Stimulated activated CD4-positive, alpha-beta T cell treated with anti-CD3 and anti-CD28 coated beads, Interleukin-4, amount 100 ng/mL, for 4 hours (primary cell): ENCODE data around the gene ABHD16B.
A peak's percentile ranks its signal among the peaks of the same experiment; 100 is the strongest.
"Not testable (repeated sequence)": the region's sequence is repeated elsewhere in the genome, so short reads cannot be mapped to it uniquely, and the experiment has no call there.

Experiments used
- DNase-seq, 2 experiments: peaks; one replicate each; pipeline ENCODE4 v3.0.0-alpha.2; 2020

The ABHD16B gene

GRCh38 chr20:63835021-63835858 is 26.1 kb upstream of the ABHD16B start:
- no peak for DNase-seq

DNA sequence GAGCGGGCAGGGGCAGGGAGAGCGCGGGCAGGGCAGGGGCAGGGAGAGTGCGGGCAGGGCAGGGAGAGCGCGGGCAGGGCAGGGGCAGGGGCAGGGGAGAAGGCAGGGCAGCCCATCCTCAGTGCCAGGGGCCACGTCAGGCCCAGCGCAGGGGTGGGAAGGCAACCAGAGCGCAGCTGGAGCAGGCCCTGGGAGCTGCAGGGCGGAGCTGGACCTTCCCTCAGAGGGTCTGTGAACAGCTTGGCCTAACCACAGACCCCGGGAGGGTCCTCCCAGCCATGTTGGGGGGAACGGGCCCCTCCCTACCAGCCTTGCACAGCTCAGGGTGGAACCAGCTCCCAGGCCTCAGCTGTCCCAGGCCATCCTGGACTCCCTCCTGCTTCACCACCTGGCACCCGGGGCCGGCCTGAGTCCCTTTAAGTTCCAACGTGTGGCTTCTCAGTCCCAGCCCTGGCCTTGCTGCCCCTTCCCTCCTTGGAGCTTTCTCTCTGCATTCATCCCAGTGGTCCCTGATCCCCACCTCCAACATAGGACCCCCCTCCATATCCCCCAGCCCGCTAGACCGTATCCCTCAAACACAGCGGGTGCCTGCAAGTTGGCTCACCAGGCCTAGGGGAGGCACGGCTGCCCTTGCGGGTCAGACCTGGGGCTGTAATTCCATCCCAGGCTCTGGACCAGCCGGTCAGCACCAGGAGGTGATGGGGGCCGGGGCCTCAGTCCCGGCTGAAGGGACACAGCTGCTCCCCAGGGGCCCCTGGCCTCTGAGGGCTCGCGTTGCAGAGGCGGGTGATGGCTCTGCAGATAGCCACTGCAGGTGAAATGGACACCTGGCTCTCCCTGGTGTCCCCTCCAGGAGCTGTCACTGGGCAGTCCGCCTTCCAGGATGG is 24.6 kb upstream of the ABHD16B start:
- no peak for DNase-seq

DNA sequence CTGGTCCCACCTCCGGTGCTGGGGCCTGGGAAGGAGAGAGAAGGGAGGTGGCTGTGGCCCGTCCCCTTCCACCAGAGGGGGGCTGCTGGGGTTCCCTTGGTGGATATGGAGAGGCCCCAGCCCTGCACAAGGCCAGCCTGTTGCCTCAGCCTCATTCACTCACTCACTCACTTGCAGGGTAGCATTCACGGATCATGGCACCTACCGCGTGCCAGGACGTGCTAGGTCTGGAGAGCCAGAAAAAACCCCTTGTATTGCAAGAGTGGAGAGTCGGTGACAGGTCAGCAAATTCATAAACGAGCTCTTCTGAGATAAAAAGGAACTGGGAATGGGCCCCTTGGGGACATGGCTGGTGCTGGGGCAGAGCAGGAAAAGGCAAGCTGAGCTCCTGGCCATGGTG is 23.8 kb upstream of the ABHD16B start:
- no peak for DNase-seq

DNA sequence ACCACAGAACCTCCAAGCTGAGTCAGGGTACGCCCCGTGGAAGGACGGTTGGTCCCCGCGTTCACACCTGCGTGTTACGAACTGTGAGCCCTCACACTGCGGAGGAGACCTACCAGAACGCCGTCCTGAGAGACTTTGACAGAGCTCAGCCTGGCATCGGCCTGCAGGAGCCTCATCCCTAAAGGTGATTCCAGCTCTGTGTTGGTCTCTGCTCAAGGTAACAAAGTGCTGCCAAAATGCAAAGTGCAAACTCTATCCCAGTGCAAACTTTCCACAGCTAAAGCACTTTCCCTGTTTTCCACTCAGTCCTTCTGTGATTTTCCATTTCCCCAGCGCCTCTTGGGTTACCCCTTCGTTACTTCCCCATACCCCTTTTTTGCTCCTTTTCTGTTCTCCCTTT is 21.7 kb upstream of the ABHD16B start:
- no peak for DNase-seq

DNA sequence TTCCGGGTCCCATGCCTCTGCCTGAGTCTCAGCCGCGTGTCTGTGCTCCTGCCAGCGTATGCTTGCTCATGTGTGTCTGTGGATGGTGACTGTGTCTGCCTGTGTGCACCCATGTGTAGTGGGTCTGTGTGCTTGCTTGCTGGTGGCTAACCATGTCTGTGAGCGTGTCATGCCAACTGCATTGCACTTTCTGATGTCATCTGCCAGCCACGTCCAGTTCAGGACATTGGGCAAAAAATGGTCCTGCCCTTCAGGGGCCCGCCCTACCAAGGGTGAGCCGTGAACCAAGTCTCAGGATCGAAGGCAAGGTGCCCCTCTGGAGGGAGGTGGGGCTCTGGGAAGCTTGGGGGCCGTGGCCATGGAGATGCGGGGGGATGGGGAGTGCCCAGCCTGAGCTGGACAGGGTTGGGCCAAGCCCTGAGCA is 20.9 kb upstream of the ABHD16B start:
- DNase-seq: no peak

DNA sequence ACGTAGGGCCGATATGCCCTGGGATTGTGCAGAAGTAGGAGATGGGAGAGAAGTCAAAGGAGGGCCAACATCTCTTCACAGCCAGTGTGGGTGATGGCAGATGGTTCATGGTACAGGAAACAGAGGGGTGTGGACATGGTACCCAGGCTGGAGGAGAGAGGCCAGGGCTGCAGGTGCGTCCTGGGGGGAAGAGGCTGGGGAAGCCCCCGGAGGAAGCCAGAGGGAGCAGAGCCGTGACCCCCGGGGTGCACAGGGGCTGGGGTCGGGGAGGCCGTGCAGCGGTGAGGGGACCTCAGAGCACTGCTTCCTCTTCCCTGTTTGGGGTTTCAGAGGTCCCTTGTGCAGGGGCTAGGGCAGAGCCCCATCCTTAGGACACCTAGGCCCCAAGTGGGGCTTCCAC is 19.0 kb upstream of the ABHD16B start:
- DNase-seq: no peak

DNA sequence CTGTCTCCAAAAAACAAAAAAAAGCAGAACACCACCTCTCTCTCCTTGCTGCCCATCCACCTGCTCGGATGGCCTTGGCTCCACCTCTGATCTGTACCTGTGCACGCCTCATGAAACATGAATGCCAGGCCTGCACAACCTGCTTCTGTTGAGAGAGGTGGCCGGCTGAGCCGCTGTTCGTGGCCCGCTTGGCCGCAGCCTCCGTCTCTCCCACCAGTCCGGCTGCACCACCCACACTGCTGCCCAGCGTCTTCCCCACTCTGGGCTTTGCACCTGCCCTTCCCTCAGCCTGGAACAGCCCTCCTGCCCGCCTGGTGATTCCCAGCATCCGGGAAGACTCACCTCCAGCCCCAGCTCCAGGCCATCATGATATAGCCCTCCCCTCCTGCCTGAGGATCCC is 18.1 kb upstream of the ABHD16B start:
- no peak for DNase-seq

DNA sequence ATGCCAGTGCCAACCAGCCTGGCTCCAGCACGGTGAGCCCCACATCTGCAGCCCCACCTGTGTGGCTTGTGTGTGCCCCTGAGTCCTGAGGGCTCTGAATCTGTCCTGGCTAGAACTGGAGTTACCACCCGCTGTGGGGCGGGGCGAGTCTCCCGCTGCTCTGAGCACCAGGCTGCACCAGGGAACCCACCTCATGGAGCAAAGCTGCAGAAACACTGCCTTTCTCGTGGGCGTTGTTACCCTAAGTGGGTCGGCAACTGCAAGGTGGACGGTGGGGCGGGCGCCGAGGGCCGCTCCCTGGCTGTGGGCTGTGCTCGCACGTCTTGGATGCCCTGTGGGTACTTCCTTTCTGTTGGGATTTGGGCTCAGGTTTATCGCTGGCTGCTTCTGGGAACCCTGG is 17.5 kb upstream of the ABHD16B start:
- DNase-seq: no peak

DNA sequence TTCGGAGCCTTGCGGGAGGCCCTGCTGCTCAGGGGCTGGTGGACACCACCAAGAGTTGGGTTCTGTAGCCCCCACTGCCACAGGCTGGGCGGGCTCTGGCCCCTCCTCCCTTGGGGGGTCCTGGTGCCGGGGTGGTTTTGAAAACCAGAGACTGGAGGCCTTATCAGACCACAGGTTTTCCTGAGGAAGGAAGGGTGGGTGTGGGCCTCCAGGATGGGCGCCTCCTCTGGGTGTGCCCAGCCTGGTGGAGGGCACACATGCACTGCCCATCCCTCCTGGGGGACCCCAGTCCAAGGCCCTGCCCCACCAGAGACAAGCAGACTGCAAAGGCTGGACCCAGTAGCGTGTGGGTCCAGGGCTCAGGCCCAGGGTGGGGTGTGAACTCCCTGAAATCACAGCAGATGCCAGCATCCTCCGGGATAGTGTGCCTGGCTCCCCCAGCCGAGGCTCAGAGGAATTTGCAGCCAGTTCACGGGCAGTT is 16.7 kb upstream of the ABHD16B start:
- DNase-seq: no peak

GRCh38 chr20:63846128-63846771 is 15.0 kb upstream of the ABHD16B start:
- no peak for DNase-seq

DNA sequence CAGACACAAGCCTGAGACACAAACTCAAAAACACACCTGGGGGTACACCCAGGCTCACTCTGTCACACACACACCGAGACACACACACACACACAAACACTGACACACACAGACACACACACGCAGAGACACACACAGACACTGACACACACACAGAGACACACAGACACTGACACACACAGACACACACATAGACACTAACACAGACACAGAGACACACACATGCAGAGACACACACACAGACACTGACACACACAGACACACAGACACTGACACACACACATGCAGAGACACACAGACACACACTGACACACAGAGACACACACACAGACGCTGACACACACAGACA is 14.4 kb upstream of the ABHD16B start:
- no peak for DNase-seq

GRCh38 chr20:63847237-63848002 is 13.9 kb upstream of the ABHD16B start:
- DNase-seq: no peak

- no peak for DNase-seq
Observed at GRCh38 chr20:63848003-63848911, 13.0 kb upstream of the ABHD16B start.

- peak; percentile 11 to 40 for DNase-seq
Observed at GRCh38 chr20:63850689-63851547, 10.4 kb upstream of the ABHD16B start.

GRCh38 chr20:63851548-63851943 is 9.8 kb upstream of the ABHD16B start:
- not testable (repeated sequence) for DNase-seq

GRCh38 chr20:63853733-63854068 is 7.6 kb upstream of the ABHD16B start:
- DNase-seq: not testable (repeated sequence)

DNA sequence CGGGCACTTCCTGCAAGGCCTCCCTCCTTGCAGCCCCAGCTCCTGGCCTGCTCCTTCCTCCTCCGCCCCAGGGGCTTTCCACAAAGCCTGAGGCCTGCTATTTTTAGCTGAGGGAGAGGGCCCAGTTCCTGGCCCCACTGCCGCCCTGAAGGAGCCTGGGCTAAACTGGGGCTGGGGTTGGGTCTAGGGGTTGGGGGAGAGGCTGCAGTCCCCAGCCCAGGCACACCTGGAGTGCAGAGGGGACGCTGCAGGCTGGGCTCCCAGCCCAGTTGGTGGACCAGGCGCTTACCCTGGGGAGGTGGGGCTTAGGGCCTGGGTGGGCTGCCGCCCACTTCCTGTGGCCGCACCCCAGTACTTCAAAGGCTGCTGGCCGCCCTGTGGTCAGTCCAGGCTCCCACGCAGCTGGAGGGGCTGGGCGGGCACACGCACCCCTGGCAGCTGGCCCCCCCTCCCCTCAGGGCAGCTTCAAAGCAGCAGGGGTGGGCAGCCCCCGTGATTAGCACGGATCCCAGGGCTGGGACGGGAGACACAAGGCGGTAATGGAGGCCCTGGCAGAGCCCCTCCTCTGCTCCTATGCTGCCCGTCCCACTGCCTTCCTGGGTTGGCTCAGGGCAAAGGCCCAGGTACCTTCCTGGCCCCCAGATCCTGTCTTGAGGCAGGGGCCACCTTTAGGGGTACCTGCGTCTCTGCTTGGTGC is 7.1 kb upstream of the ABHD16B start:
- DNase-seq: no peak

- DNase-seq: no peak
Observed at GRCh38 chr20:63854766-63855362, 6.4 kb upstream of the ABHD16B start.

DNA sequence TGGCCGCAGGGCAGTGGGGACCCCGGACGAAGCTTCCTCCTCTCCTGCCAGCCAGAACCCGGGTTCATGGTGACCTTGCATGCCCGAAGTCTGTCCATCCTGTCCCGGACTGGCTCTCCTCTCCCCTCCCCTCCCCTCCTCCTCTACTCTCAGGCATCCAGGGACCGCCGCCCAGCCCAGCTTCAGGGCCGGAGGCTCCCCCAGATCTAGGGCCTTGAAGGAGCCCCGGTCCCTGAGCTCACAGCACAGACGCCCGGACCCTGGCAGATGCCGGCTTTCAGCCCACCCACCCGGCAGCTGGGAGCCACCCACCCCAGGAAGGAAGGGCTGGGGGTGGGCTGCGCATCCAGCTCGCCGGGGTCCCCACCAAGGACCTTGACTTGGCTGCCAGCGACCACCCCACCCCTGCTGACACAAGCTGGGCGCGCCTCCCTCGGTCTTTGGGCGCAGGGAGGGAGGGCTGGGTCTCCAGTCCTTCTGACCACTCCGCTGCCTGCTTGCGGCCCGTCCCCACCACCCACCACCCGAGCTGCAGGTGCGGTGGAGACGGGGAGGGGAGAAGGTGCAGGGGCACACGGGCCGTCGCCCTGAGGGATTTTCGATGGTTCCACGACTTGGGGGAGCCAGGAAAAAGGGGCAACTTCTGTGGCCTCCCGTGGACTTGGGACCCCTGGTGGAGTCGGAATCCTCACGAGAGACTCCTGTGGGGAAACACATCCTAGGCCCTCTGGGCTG is 5.8 kb upstream of the ABHD16B start:
- no peak for DNase-seq
